ENCODE data around the gene MBNL3.

Gene MBNL3

DNA sequence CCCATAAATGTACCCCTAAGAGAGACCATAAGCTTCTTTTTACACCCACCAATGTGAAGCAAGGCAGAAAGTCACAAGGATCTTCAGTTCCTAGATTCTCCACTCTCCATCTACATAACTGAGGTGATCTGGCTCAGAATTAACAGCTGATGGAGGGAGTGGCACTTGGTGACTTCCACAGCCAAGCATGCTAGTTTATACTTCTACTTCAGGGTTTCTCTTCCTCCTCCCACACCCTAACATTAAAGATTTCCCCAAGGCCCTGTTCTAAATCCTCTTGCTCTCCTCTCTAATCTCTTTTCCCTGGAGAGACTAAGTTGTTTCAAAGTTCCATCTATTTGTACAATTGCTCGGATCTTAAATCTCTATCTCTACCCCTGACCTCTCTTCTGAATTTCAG, 81.1 kb downstream of the MBNL3 start:
- no peaks in the 10 kb centered on the region for H3K36me3 ChIP-seq (ENCODE audit: low read length)
- no peaks in the 10 kb centered on the region for H3K9me2 ChIP-seq (replicated peaks; ENCODE audit: insufficient read depth, low read length)
- H3K79me2 ChIP-seq (ENCODE audit: insufficient read depth, low read length), result no peaks in the 10 kb centered on the region
- H3K27me3 ChIP-seq (ENCODE audit: low read length), result no peaks in the 10 kb centered on the region
- no peak overlapping the region for H3K27ac ChIP-seq (ENCODE audit: low read depth, low read length)
- no peaks in the 10 kb centered on the region for H3F3A ChIP-seq (ENCODE audit: insufficient read depth)
- H2AFZ ChIP-seq (ENCODE audit: low read depth, low read length, severe bottlenecking), result no peak overlapping the region
- no peaks in the 10 kb centered on the region for H3K9me3 ChIP-seq (ENCODE audit: insufficient read depth, low read length)
- TF ChIP-seq, protein P1, sequence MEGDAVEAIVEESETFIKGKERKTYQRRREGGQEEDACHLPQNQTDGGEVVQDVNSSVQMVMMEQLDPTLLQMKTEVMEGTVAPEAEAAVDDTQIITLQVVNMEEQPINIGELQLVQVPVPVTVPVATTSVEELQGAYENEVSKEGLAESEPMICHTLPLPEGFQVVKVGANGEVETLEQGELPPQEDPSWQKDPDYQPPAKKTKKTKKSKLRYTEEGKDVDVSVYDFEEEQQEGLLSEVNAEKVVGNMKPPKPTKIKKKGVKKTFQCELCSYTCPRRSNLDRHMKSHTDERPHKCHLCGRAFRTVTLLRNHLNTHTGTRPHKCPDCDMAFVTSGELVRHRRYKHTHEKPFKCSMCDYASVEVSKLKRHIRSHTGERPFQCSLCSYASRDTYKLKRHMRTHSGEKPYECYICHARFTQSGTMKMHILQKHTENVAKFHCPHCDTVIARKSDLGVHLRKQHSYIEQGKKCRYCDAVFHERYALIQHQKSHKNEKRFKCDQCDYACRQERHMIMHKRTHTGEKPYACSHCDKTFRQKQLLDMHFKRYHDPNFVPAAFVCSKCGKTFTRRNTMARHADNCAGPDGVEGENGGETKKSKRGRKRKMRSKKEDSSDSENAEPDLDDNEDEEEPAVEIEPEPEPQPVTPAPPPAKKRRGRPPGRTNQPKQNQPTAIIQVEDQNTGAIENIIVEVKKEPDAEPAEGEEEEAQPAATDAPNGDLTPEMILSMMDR (IDR thresholded peaks at IDR 0.05; ENCODE audit: insufficient read depth, low read length, poor library complexity, severe bottlenecking), result no peak
- no peak for TF ChIP-seq EZH2phosphoT487 (conservative IDR thresholded peaks at IDR 0.05; ENCODE audit: low read length)
- no peak overlapping the region for H3K4me3 ChIP-seq (ENCODE audit: insufficient read depth, low read length, poor library complexity, severe bottlenecking)
- H4K20me1 ChIP-seq (ENCODE audit: low read depth, low read length), result no peaks in the 10 kb centered on the region
- no peak overlapping the region for H3K9ac ChIP-seq (ENCODE audit: low read length)
- no peak overlapping the region for H3K4me2 ChIP-seq (ENCODE audit: low read depth, low read length, poor library complexity, severe bottlenecking)

DNA sequence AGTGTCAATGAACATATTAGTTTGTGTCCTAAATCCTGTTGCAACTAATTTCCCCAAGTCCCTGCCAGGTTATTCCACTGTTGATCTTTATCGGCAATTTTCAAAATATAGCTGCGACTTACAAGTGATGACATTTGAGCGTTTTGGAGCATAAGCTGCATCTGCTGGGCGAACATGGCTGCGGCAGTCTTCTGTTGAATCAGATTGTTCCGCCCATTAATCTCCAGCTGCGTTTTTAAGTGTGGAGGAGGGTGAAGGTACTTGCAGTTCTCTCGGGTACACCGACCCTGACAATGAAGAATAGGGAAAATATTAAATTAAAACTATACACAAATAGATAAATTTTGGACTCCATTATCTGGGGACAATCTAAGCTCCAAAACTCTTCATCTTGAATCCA, 82.7 kb downstream of the MBNL3 start:
- Histone ChIP-seq H3K9me3 (ENCODE audit: insufficient read depth, low read length) (no peaks in the 10 kb centered on the region), H3K79me2 (ENCODE audit: insufficient read depth, low read length) (no peaks in the 10 kb centered on the region), H2AFZ (ENCODE audit: low read depth, low read length, severe bottlenecking) (no peak overlapping the region), H3F3A (ENCODE audit: insufficient read depth) (no peaks in the 10 kb centered on the region), H3K9ac (ENCODE audit: low read length) (no peak overlapping the region), H3K4me3 (ENCODE audit: insufficient read depth, low read length, poor library complexity, severe bottlenecking) (no peak overlapping the region), H3K27ac (ENCODE audit: low read depth, low read length) (no peak overlapping the region), H4K20me1 (ENCODE audit: low read depth, low read length) (no peaks in the 10 kb centered on the region), H3K4me2 (ENCODE audit: low read depth, low read length, poor library complexity, severe bottlenecking) (no peak overlapping the region), H3K27me3 (ENCODE audit: low read length) (no peaks in the 10 kb centered on the region), H3K36me3 (ENCODE audit: low read length) (no peaks in the 10 kb centered on the region), H3K9me2 (replicated peaks; ENCODE audit: insufficient read depth, low read length) (no peaks in the 10 kb centered on the region)
- no peak for TF ChIP-seq EZH2phosphoT487 (conservative IDR thresholded peaks at IDR 0.05; ENCODE audit: low read length)
- TF ChIP-seq, protein P1 (IDR thresholded peaks at IDR 0.05; ENCODE audit: insufficient read depth, low read length, poor library complexity, severe bottlenecking), result no peak

DNA sequence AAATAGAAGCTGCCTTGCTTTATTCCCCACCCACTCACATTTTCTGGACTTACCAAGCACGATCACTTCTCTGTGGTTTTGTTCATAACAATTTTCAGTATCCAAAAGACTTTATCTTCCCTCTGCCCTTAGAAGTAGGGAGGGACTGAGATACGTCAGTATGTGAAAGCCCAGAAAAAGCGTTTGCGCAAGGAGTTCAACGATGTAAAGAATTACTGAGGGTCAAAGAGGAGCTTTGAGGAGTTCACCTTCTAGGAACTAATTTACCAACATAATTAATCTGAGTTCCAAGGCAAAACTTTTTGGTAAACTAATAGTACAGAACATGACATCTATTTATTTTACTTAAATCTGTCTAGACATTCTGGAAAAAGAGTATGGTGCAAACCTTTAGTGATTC, 84.6 kb downstream of the MBNL3 start:
- no peaks in the 10 kb centered on the region for H3K9me2 ChIP-seq (replicated peaks; ENCODE audit: insufficient read depth, low read length)
- no peak overlapping the region for H3K4me3 ChIP-seq (ENCODE audit: insufficient read depth, low read length, poor library complexity, severe bottlenecking)
- no peak overlapping the region for H3K9ac ChIP-seq (ENCODE audit: low read length)
- H3K9me3 ChIP-seq (ENCODE audit: insufficient read depth, low read length), result no peaks in the 10 kb centered on the region
- no peak overlapping the region for H3K4me2 ChIP-seq (ENCODE audit: low read depth, low read length, poor library complexity, severe bottlenecking)
- no peak overlapping the region for H2AFZ ChIP-seq (ENCODE audit: low read depth, low read length, severe bottlenecking)
- no peak overlapping the region for H3K27ac ChIP-seq (ENCODE audit: low read depth, low read length)
- no peaks in the 10 kb centered on the region for H3K36me3 ChIP-seq (ENCODE audit: low read length)
- H3K27me3 ChIP-seq (ENCODE audit: low read length), result no peaks in the 10 kb centered on the region
- H3F3A ChIP-seq (ENCODE audit: insufficient read depth), result no peaks in the 10 kb centered on the region
- H4K20me1 ChIP-seq (ENCODE audit: low read depth, low read length), result no peaks in the 10 kb centered on the region
- no peaks in the 10 kb centered on the region for H3K79me2 ChIP-seq (ENCODE audit: insufficient read depth, low read length)
- TF ChIP-seq, protein P1 (IDR thresholded peaks at IDR 0.05; ENCODE audit: insufficient read depth, low read length, poor library complexity, severe bottlenecking), result no peak
- no peak for TF ChIP-seq EZH2phosphoT487 (conservative IDR thresholded peaks at IDR 0.05; ENCODE audit: low read length)

Data from SU-DHL-6 (cell line).